Activated CD4-positive, alpha-beta memory T cell treated with anti-CD3 and anti-CD28 coated beads, Interleukin-2, amount 10 ng/mL, durations not matched to agents 7 days and 5 days (primary cell): Measurements from ENCODE around the gene USP3. TPM values are rescaled to one million over a fixed set of nuclear protein-coding genes. Genes with fewer than 3 reads are reported as not detected.
A peak's percentile ranks its signal among the peaks of the same experiment; 100 is the strongest.

ENCODE experiments used
- CTCF ChIA-PET: fragments of 350-600 bp; sonication (Branson Sonifier 250); formaldehyde crosslinking; loops from one replicate; lab custom pipeline; 2021; ENCODE audit warnings: antibody characterized with exemption, inconsistent platforms; lab: Charles Lee
- POLR2A ChIA-PET: fragments of 350-600 bp; sonication (Branson Sonifier 250); formaldehyde crosslinking; loops from one replicate; lab custom pipeline; 2021; ENCODE audit warnings: antibody characterized with exemption; lab: Charles Lee
- DNase-seq: peaks from one replicate; pipeline ENCODE4 v3.0.0-alpha.2; 2020
- H3K27ac Mint-ChIP-seq: one replicate; pipeline ENCODE4 v1.8.0; 2021; ENCODE audit warnings: mild to moderate bottlenecking, mixed read lengths
- H3K27me3 Mint-ChIP-seq: one replicate; pipeline ENCODE4 v1.8.0; 2021; ENCODE audit warnings: mixed read lengths
- H3K36me3 Mint-ChIP-seq: one replicate; pipeline ENCODE4 v1.8.0; 2021; ENCODE audit warnings: low read depth, mixed read lengths
- H3K4me1 Mint-ChIP-seq: one replicate; pipeline ENCODE4 v1.8.0; 2021; ENCODE audit warnings: mixed read lengths
- H3K4me3 Mint-ChIP-seq: one replicate; pipeline ENCODE4 v1.8.0; 2021; ENCODE audit warnings: mild to moderate bottlenecking, mixed read lengths
- H3K9me3 Mint-ChIP-seq: one replicate; pipeline ENCODE4 v1.8.0; 2021; ENCODE audit warnings: mixed read lengths
- total RNA-seq, 2 experiments: library from RNA; stranded (reverse); gene quantifications; one replicate each; pipeline ENCODE4 v1.2.3, GENCODE V29; 2021

USP3 gene, protein sequence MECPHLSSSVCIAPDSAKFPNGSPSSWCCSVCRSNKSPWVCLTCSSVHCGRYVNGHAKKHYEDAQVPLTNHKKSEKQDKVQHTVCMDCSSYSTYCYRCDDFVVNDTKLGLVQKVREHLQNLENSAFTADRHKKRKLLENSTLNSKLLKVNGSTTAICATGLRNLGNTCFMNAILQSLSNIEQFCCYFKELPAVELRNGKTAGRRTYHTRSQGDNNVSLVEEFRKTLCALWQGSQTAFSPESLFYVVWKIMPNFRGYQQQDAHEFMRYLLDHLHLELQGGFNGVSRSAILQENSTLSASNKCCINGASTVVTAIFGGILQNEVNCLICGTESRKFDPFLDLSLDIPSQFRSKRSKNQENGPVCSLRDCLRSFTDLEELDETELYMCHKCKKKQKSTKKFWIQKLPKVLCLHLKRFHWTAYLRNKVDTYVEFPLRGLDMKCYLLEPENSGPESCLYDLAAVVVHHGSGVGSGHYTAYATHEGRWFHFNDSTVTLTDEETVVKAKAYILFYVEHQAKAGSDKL
- 10 to 100 TPM; 67.9 to 68.7 TPM for total RNA-seq

DNA sequence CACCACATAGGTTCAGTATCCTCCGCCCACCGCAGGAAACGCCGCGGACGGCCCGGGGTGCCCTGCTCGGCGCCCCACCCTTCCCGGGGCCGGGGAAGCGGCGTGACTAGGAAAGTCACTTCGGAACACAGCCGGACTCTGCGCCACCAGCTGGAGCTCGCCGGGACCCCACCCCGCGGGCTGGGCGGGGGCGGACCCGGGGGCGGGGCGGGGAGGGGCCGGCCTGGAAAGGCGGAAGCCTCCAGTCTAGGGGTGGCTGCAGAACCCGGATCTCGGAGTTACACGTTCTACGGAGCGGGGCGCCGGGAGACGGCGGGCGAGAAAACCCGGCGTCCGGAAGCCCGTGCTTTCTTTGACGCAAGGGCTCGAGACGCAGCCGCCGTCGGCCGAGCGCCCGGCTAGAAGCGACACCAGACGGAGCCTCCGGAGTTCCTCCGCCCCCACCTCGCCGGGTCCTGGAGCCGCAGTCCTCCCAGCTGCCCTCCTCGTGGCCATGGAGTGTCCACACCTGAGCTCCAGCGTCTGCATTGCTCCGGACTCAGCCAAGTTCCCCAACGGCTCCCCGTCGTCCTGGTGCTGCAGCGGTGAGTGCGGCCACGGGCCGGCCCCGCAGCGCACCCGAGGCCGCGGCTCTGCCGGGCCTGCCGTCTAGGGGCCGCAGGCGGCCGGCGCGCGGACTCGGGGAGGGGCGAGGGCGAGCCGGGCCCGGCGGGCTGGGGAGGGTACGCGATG, at the start of gene USP3:
USP3 (plus strand) TSS at position 347 of the 732 bp plus-strand sequence; CDS start at position 494, 147 bp downstream.
- POLR2A ChIA-PET = interaction anchor here (0.7 to 8.4 kb wide), 22 partner anchors 8 to 589 kb away, joined by 3 to 175 read pairs (median 5); partner anchors contain the start of gene FBXL22
- H3K27ac Mint-ChIP-seq = peak within 1 kb of the TSS; percentile 95
- DNase-seq = peak; percentile 94
- peaks cover 6% of the 10 kb centered on the region for H3K36me3 Mint-ChIP-seq
- H3K4me3 Mint-ChIP-seq = peak within 1 kb of the TSS; percentile 94
- H3K4me1 Mint-ChIP-seq = peaks cover 82% of the 10 kb centered on the region
- H3K9me3 Mint-ChIP-seq = no peaks in the 10 kb centered on the region
- CTCF ChIA-PET = interaction anchor here (0.6 to 5.6 kb wide), 13 partner anchors 8 to 102 kb away, joined by 3 to 56 read pairs (median 9); no protein-coding TSS in a partner anchor
- no peaks in the 10 kb centered on the region for H3K27me3 Mint-ChIP-seq

DNA sequence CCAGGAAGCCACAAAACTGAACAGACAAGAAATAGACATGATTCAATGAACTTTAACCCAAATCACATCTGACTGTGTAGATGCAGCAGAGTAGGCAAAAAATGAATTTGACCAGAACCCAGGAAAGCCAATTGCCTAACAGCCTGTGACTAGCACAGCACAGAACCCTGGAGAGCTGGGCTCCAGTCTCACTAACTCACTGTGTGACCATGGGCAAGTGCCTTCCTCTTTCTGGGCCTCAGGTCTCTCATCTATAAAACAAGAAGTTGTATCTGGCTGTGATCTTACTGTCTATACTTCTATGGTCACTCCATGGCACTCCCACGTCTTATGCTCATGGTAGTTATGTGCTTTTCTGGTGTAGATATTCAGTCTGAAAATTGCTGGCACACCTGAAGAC, 48.1 kb upstream of the USP3 start:
- no peaks in the 10 kb centered on the region for H3K36me3 Mint-ChIP-seq
- H3K27ac Mint-ChIP-seq = no peak overlapping the region
- ChIA-PET POLR2A (no interaction called here), CTCF (no interaction called here)
- peaks cover 7% of the 10 kb centered on the region for H3K4me1 Mint-ChIP-seq
- H3K9me3 Mint-ChIP-seq = peaks cover 5% of the 10 kb centered on the region
- no peak overlapping the region for H3K4me3 Mint-ChIP-seq
- no peak for DNase-seq
- H3K27me3 Mint-ChIP-seq = peaks cover 7% of the 10 kb centered on the region

DNA sequence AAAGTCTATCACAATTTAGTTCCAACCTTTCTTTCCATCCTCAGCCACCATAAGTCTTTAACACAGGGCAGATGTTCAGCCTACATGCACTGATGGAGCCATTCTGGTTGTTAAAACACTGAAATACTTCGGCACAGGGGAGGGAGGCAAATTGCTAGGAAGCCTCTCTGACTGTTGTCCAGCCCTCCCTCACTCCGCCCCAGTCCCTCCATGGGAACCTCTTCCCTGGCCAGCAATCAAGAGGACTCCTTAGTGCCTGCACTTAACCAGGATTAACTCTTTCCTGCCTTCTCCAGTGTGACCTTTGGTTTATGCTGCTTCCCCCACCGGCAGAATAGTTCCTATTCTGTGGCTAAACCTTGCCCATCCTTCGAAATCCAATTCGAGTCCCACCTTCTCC, 47.0 kb upstream of the USP3 start:
- ChIA-PET CTCF (no interaction called here), POLR2A (no interaction called here)
- peaks cover 5% of the 10 kb centered on the region for H3K9me3 Mint-ChIP-seq
- DNase-seq = no peak
- no peak overlapping the region for H3K4me3 Mint-ChIP-seq
- H3K27me3 Mint-ChIP-seq = peaks cover 7% of the 10 kb centered on the region
- H3K36me3 Mint-ChIP-seq = no peaks in the 10 kb centered on the region
- H3K4me1 Mint-ChIP-seq = peaks cover 7% of the 10 kb centered on the region
- no peak overlapping the region for H3K27ac Mint-ChIP-seq

DNA sequence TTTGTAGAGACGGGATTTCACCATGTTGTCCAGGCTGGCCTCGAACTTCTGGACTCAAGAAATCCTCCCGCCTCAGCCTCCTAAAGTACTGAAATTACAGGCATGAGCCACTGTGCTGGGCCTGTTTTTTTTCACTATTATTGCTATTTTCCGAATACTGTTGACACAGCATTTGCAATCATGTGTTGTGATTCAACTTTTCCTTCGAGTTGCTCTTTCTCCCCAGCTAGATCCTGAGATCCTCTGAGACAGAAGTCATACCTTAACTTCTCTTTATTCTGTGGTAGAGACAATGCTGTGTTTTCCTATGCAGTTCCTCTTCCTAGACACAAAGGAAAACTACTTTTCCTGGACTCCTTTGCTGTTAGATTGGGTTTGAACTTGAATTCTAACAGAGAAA, 46.4 kb upstream of the USP3 start:
- no peak for DNase-seq
- H3K4me1 Mint-ChIP-seq = peaks cover 6% of the 10 kb centered on the region
- ChIA-PET CTCF (no interaction called here), POLR2A (no interaction called here)
- H3K36me3 Mint-ChIP-seq = no peaks in the 10 kb centered on the region
- H3K27me3 Mint-ChIP-seq = peaks cover 7% of the 10 kb centered on the region
- H3K4me3 Mint-ChIP-seq = no peak overlapping the region
- H3K9me3 Mint-ChIP-seq = peaks cover 5% of the 10 kb centered on the region
- no peak overlapping the region for H3K27ac Mint-ChIP-seq

DNA sequence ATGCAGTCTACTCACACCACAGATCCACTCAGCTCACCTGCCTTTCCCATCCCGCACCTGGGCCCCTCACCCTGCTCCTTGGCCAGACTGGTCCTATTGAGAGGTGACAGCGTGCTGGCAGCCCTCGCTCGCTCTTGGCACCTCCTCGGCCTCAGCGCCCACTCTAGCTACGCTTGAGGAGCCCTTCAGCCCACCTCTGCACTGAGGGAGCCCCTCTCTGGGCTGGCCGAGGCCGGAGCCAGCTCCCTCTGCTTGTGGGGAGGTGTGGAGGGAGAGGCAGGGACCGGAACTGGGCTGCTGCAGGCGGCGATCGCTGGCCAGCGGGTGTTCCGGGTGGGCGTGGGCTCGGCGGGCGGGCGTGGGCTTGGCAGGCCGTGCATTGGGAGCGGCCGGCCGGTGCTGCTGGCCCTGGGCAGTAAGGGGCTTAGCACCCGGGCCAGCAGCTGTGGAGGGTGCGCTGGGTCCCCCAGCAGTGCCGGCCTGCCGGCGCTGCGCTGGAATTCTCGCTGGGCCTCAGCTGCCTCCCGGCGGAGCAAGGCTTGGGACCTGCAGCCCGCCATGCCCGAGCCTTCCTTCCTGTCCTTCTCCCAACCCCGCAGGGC, 45.5 kb upstream of the USP3 start:
- Mint-ChIP-seq H3K9me3 (peaks cover 5% of the 10 kb centered on the region), H3K27ac (no peak overlapping the region), H3K36me3 (no peaks in the 10 kb centered on the region), H3K4me1 (no peaks in the 10 kb centered on the region), H3K4me3 (no peak overlapping the region), H3K27me3 (peaks cover 10% of the 10 kb centered on the region)
- DNase-seq = no peak
- CTCF ChIA-PET = interaction anchor here (0.8 kb wide), 1 partner anchor 145 kb away, joined by 3 read pairs; no protein-coding TSS in a partner anchor
- POLR2A ChIA-PET = interaction anchor here (0.9 kb wide), 1 partner anchor 49 kb away, joined by 3 read pairs; no protein-coding TSS in a partner anchor

DNA sequence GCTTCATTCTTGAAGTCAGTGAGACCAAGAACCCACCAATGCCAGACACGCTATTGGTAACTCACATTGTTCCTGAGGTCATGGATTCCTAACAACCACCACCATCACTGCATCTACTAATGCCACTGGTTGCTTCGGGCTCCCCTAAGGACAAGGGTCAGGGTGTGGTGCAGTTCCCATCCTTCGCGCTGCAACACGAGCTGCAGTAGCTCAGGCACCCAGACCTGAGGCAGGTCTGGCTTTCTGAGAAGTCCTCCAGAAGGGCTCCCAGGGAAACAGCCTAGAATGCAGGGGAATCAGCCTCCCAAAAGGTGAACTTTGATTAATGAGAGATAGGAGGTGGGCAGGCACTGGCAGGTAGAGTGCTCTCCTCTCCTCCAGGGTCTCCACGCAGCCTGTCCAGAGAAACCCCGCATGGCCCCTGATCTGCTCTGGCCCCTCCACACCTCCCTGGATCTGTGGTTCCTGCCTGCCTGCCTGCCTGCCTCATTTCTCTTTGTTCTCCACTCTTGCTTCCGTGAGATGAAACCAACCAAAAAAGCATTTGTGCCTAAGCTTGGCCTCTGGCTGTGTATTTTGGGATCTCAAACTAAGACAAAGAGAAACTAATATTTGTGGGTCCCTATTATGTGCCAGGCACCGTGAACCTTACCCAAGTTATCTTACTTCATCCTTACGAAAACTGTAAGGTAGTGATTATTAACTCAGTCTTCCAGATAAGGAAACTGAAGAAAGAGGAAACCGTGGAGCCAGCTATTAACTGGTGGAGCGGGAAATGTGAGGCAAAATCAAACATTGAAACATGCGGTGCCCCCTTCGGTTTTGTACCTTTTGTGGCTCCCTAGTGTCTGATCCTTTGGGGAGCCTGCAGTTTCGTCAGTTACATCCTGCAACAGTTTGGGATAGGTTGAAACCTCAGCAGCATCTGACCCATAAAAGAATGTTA, 43.9 kb upstream of the USP3 start:
- peaks cover 5% of the 10 kb centered on the region for H3K9me3 Mint-ChIP-seq
- no peak for DNase-seq
- H3K4me3 Mint-ChIP-seq = no peak overlapping the region
- H3K27ac Mint-ChIP-seq = no peak overlapping the region
- H3K27me3 Mint-ChIP-seq = peaks cover 10% of the 10 kb centered on the region
- POLR2A ChIA-PET = no interaction called here
- H3K36me3 Mint-ChIP-seq = no peaks in the 10 kb centered on the region
- CTCF ChIA-PET = no interaction called here
- H3K4me1 Mint-ChIP-seq = no peaks in the 10 kb centered on the region

DNA sequence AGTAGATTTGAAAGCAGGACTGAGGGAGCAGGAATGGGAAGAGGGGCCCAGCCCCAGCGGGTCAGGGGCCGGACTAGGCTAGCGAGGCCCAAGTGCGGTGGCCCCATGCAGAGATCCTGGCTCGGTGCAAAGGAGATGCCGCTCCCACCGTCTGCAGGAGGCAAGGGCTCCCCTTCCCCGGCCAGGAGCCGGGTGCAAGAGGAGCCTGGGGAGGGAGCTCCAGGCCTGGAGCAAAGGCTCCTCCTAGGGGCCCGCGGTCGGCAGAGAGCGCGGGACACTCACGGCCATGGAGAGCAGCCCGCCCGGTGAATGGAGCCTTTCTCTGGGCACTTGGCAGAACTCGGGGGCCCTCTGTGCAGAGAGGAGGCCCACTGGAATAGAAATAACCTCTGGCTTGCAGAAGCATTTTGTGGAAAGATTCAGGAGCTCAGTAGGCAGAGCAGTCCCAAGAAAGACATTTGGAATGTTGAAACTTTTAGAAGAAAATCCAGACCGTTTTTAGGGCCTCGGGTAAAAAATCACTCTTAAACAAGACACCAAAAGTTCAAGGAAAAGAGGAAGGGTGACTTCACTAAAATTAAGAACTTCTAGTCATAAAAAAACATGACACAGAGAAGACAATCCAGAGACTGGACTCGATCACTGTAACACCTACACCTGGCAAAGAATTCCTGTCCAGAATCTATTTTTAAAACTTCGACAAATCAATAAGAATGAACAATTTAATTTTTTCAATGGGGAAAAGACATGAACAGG, 43.0 kb upstream of the USP3 start:
- H3K4me1 Mint-ChIP-seq = no peaks in the 10 kb centered on the region
- H3K9me3 Mint-ChIP-seq = peaks cover 5% of the 10 kb centered on the region
- H3K36me3 Mint-ChIP-seq = no peaks in the 10 kb centered on the region
- no peak overlapping the region for H3K4me3 Mint-ChIP-seq
- no peak for DNase-seq
- POLR2A ChIA-PET = no interaction called here
- CTCF ChIA-PET = no interaction called here
- H3K27me3 Mint-ChIP-seq = peaks cover 5% of the 10 kb centered on the region
- no peak overlapping the region for H3K27ac Mint-ChIP-seq

DNA sequence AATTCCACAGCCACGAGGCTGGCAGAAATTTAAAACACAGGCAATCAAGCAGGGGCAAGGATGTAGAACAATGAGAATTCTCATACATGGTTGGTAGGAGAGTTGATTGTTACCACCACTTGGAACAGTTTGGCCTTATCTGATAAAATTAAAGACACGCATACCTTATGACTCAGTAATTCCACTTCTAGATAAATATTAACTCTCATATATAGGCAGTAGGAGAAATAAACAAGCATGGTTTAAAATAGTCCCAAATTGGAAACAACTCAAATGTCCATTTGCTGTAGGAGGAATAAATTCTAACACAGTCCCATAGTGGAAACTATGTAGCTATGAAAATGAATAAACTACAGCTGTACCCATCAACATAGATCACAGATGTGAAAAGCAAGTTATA, 42.3 kb upstream of the USP3 start:
- peaks cover 5% of the 10 kb centered on the region for H3K9me3 Mint-ChIP-seq

DNA sequence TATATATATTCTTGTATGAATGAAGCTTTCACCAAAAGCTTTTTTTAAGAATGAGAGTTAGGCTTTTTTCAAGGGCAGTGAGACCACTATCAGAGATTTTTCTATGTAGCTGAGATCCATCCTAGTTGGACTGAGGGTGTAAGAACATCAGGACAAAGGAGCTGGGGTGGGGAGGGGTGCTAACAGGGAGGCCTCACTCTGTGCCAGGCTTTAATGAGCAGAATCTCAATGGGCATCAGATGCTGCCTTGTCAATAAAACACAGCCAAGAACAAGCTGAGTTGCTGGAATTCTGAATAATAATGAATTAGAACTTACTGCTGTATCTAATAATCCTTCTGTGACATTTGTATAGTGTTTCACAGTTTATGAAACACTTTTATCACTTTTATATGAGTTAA, 41.4 kb upstream of the USP3 start:
- ChIA-PET POLR2A (interaction anchor here (0.6 to 1.2 kb wide), 3 partner anchors 30 to 130 kb away, joined by 3 to 4 read pairs (median 3); no protein-coding TSS in a partner anchor), CTCF (interaction anchor here (1.2 to 2.9 kb wide), 4 partner anchors 36 to 147 kb away, joined by 3 to 8 read pairs (median 4); no protein-coding TSS in a partner anchor)
- H3K4me3 Mint-ChIP-seq = no peak overlapping the region
- peaks cover 6% of the 10 kb centered on the region for H3K27me3 Mint-ChIP-seq
- H3K27ac Mint-ChIP-seq = no peak overlapping the region
- no peak for DNase-seq
- H3K9me3 Mint-ChIP-seq = peaks cover 5% of the 10 kb centered on the region
- H3K4me1 Mint-ChIP-seq = peaks cover 5% of the 10 kb centered on the region
- H3K36me3 Mint-ChIP-seq = no peaks in the 10 kb centered on the region

More for the DNA sequence above, 42.3 kb upstream of the USP3 start:
- Mint-ChIP-seq H3K4me3 (no peak overlapping the region), H3K27ac (no peak overlapping the region), H3K27me3 (peaks cover 6% of the 10 kb centered on the region), H3K4me1 (peaks cover 5% of the 10 kb centered on the region), H3K36me3 (no peaks in the 10 kb centered on the region)
- DNase-seq = no peak
- ChIA-PET CTCF (interaction anchor here (1.2 to 1.4 kb wide), 2 partner anchors 137 to 139 kb away, joined by 3 to 4 read pairs; no protein-coding TSS in a partner anchor), POLR2A (interaction anchor here (1.2 kb wide), 1 partner anchor 131 kb away, joined by 3 read pairs; no protein-coding TSS in a partner anchor)

DNA sequence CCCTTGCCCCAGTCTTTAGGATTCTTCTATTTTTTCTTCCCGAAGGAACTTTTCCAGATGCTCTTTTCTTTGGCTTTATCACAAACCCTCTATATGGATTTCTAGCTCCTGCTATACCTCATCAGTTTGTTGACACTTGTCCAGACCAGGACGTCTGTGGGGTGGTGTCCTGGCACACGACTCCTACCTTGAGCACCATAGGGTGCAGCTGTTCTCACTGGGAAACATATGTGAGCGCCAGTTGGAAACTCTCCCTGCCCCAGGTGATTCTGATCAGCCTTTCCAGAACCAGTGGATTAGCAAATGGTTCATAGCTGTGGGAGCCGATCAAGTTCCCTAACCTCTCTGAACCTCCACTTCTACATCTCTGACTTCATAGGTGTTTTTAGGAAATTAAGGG, 40.6 kb upstream of the USP3 start:
- ChIA-PET POLR2A (no interaction called here), CTCF (interaction anchor here (1.2 to 2.9 kb wide), 4 partner anchors 19 to 146 kb away, joined by 3 to 8 read pairs (median 4); no protein-coding TSS in a partner anchor)
- no peaks in the 10 kb centered on the region for H3K36me3 Mint-ChIP-seq
- H3K9me3 Mint-ChIP-seq = peaks cover under 1% of the 10 kb centered on the region
- no peak overlapping the region for H3K4me3 Mint-ChIP-seq
- DNase-seq = no peak
- H3K27ac Mint-ChIP-seq = no peak overlapping the region
- peaks cover 6% of the 10 kb centered on the region for H3K27me3 Mint-ChIP-seq
- peaks cover 5% of the 10 kb centered on the region for H3K4me1 Mint-ChIP-seq

DNA sequence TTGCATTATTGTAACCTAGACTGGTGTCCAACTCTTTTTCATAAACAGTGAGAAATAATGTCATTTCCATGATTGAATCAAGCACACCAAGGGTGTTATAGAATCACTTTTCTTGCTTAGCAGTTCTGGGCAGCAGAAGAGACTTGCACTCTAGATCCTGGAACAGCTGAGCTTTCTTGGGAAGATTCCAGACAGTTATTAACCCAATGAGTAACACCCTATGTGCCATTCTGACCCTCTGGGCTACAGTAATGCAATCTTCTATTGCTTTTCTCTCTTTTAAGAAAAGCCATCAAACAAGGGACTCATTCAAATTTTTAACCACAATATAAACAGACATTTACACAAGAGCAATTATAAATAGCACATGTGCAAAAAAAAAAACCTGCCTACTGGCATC, 39.3 kb upstream of the USP3 start:
- Mint-ChIP-seq H3K9me3 (no peaks in the 10 kb centered on the region), H3K4me1 (peaks cover 11% of the 10 kb centered on the region), H3K27me3 (peaks cover 6% of the 10 kb centered on the region), H3K4me3 (no peak overlapping the region), H3K27ac (no peak overlapping the region), H3K36me3 (no peaks in the 10 kb centered on the region)
- POLR2A ChIA-PET = interaction anchor here (1.2 to 2.2 kb wide), 2 partner anchors 39 to 135 kb away, joined by 5 to 10 read pairs; partner anchors contain the start of gene USP3
- CTCF ChIA-PET = interaction anchor here (0.8 to 4.7 kb wide), 8 partner anchors 18 to 603 kb away, joined by 3 to 50 read pairs (median 6); partner anchors contain the start of gene USP3
- DNase-seq = no peak
